Measurements from ENCODE around the gene P2RY14. TPM values are rescaled to one million over a fixed set of nuclear protein-coding genes. Genes with fewer than 3 reads are reported as not detected.
"Not testable (repeated sequence)": the region's sequence is repeated elsewhere in the genome, so short reads cannot be mapped to it uniquely, and the experiment has no call there.

The P2RY14 gene
- total and polyA plus RNA-seq, 2 donors (not counting 1 experiment from before 2014, with no cell fraction given), result 0.26 TPM; not detected in 1

- H3K9me3 ChIP-seq (ENCODE audit: control insufficient read depth, insufficient read depth, low read depth, low read length), result no peaks in the 10 kb centered on the region
- no peak overlapping the region for H3K4me2 ChIP-seq (ENCODE audit: extremely low read depth, insufficient read depth, low read length)
- H4K20me1 ChIP-seq (ENCODE audit: control insufficient read depth, extremely low read depth, insufficient read depth, low read length), result no peaks in the 10 kb centered on the region
- no peak overlapping the region for H2AFZ ChIP-seq (ENCODE audit: low read length)
- no peaks in the 10 kb centered on the region for H3K79me2 ChIP-seq (ENCODE audit: control insufficient read depth, insufficient read depth, low read length)
- no peak overlapping the region for H3K9ac ChIP-seq (ENCODE audit: insufficient read depth, low read length)
- H3K4me1 ChIP-seq (ENCODE audit: control insufficient read depth, extremely low read depth, insufficient read depth, low read length), result peaks cover 8% of the 10 kb centered on the region
- H3K36me3 ChIP-seq (ENCODE audit: control insufficient read depth, insufficient read depth, low read length), result no peaks in the 10 kb centered on the region
- no peak for TF ChIP-seq EZH2 (IDR thresholded peaks at IDR 0.05; ENCODE audit: low read length, missing control alignments)
- no peak for TF ChIP-seq CTCF (conservative IDR thresholded peaks at IDR 0.05 in 1 of 2, IDR thresholded peaks at IDR 0.05 in 1 of 2; ENCODE audit: low read depth in 1 of 2, low read length in 2 of 2)
- no peak overlapping the region for H3K4me3 ChIP-seq (replicated peaks in 1 of 4; ENCODE audit: control extremely low read depth in 1 of 4, insufficient read depth in 1 of 4, low read depth in 3 of 4, low read length in 4 of 4)
- H3K27me3 ChIP-seq (ENCODE audit: control insufficient read depth, insufficient read depth, low read length), result no peaks in the 10 kb centered on the region
- no peak for DNase-seq (ENCODE audit: low read depth in 2 of 2)
- H3K27ac ChIP-seq (ENCODE audit: insufficient read depth, low read length), result no peak overlapping the region
Observed at GRCh38 chr3:151232991-151233390, 45.4 kb downstream of the P2RY14 start.

- not testable (repeated sequence) for H3K27me3 ChIP-seq (ENCODE audit: control insufficient read depth, insufficient read depth, low read length); DNase-seq (ENCODE audit: low read depth in 2 of 2); H2AFZ ChIP-seq (ENCODE audit: low read length); H3K79me2 ChIP-seq (ENCODE audit: control insufficient read depth, insufficient read depth, low read length); H4K20me1 ChIP-seq (ENCODE audit: control insufficient read depth, extremely low read depth, insufficient read depth, low read length); H3K9me3 ChIP-seq (ENCODE audit: control insufficient read depth, insufficient read depth, low read depth, low read length); H3K9ac ChIP-seq (ENCODE audit: insufficient read depth, low read length); H3K27ac ChIP-seq (ENCODE audit: insufficient read depth, low read length); H3K4me3 ChIP-seq (replicated peaks in 1 of 4; ENCODE audit: control extremely low read depth in 1 of 4, insufficient read depth in 1 of 4, low read depth in 3 of 4, low read length in 4 of 4); H3K36me3 ChIP-seq (ENCODE audit: control insufficient read depth, insufficient read depth, low read length); H3K4me2 ChIP-seq (ENCODE audit: extremely low read depth, insufficient read depth, low read length)
- peaks cover 13% of the 10 kb centered on the region for H3K4me1 ChIP-seq (ENCODE audit: control insufficient read depth, extremely low read depth, insufficient read depth, low read length)
Observed at GRCh38 chr3:151232403-151232802, 45.9 kb downstream of the P2RY14 start.

- no peak overlapping the region for H3K4me2 ChIP-seq (ENCODE audit: extremely low read depth, insufficient read depth, low read length)
- no peaks in the 10 kb centered on the region for H3K36me3 ChIP-seq (ENCODE audit: control insufficient read depth, insufficient read depth, low read length)
- DNase-seq (ENCODE audit: low read depth in 2 of 2), result no peak
- no peaks in the 10 kb centered on the region for H3K79me2 ChIP-seq (ENCODE audit: control insufficient read depth, insufficient read depth, low read length)
- no peaks in the 10 kb centered on the region for H4K20me1 ChIP-seq (ENCODE audit: control insufficient read depth, extremely low read depth, insufficient read depth, low read length)
- H3K27me3 ChIP-seq (ENCODE audit: control insufficient read depth, insufficient read depth, low read length), result no peaks in the 10 kb centered on the region
- no peaks in the 10 kb centered on the region for H3K9me3 ChIP-seq (ENCODE audit: control insufficient read depth, insufficient read depth, low read depth, low read length)
- no peak overlapping the region for H3K27ac ChIP-seq (ENCODE audit: insufficient read depth, low read length)
- TF ChIP-seq CTCF (conservative IDR thresholded peaks at IDR 0.05 in 1 of 2, IDR thresholded peaks at IDR 0.05 in 1 of 2; ENCODE audit: low read depth in 1 of 2, low read length in 2 of 2), result no peak
- TF ChIP-seq EZH2 (IDR thresholded peaks at IDR 0.05; ENCODE audit: low read length, missing control alignments), result no peak
- no peak overlapping the region for H3K4me3 ChIP-seq (replicated peaks in 1 of 4; ENCODE audit: control extremely low read depth in 1 of 4, insufficient read depth in 1 of 4, low read depth in 3 of 4, low read length in 4 of 4)
- no peak overlapping the region for H2AFZ ChIP-seq (ENCODE audit: low read length)
- peaks cover 27% of the 10 kb centered on the region for H3K4me1 ChIP-seq (ENCODE audit: control insufficient read depth, extremely low read depth, insufficient read depth, low read length)
- H3K9ac ChIP-seq (ENCODE audit: insufficient read depth, low read length), result no peak overlapping the region
Observed at GRCh38 chr3:151230646-151231045, 47.7 kb downstream of the P2RY14 start.

Data from fibroblast of lung (primary cell).